ENCODE measurements around the gene NENF. TPM values are rescaled to one million over a fixed set of nuclear protein-coding genes. Genes with fewer than 3 reads are reported as not detected.

NENF gene
- total RNA-seq, 1 experiment from 2014 or later: 51.0 TPM

- ChIA-PET CTCF (no interaction called here), POLR2A (ENCODE audit: low non-redundant PET) (no interaction called here)
- Histone ChIP-seq H3K36me3 (ENCODE audit: insufficient read depth, low read length, poor library complexity, severe bottlenecking) (no peaks in the 10 kb centered on the region), H3K4me3 (ENCODE audit: low read depth, low read length, poor library complexity, severe bottlenecking) (no peak overlapping the region), H3K27me3 (replicated peaks; ENCODE audit: insufficient read depth, low read depth, low read length, poor library complexity) (no peaks in the 10 kb centered on the region), H3K27ac (ENCODE audit: low read depth, low read length, poor library complexity, severe bottlenecking) (no peak overlapping the region), H3K9me3 (ENCODE audit: low read depth, low read length, poor library complexity, severe bottlenecking) (no peaks in the 10 kb centered on the region), H3K4me1 (ENCODE audit: insufficient read depth, low read length, poor library complexity, severe bottlenecking) (no peaks in the 10 kb centered on the region)
- intact Hi-C loops (cut with micrococcal nuclease; ENCODE audit: unreplicated experiment): no loop called here
- TF ChIP-seq EZH2 (IDR thresholded peaks at IDR 0.05; ENCODE audit: borderline replicate concordance, low read depth, low read length, poor library complexity, severe bottlenecking): no peak
- TF ChIP-seq, protein P1, sequence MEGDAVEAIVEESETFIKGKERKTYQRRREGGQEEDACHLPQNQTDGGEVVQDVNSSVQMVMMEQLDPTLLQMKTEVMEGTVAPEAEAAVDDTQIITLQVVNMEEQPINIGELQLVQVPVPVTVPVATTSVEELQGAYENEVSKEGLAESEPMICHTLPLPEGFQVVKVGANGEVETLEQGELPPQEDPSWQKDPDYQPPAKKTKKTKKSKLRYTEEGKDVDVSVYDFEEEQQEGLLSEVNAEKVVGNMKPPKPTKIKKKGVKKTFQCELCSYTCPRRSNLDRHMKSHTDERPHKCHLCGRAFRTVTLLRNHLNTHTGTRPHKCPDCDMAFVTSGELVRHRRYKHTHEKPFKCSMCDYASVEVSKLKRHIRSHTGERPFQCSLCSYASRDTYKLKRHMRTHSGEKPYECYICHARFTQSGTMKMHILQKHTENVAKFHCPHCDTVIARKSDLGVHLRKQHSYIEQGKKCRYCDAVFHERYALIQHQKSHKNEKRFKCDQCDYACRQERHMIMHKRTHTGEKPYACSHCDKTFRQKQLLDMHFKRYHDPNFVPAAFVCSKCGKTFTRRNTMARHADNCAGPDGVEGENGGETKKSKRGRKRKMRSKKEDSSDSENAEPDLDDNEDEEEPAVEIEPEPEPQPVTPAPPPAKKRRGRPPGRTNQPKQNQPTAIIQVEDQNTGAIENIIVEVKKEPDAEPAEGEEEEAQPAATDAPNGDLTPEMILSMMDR (conservative IDR thresholded peaks at IDR 0.05; ENCODE audit: low read depth, low read length): no peak
- BruUV-seq (replicated peaks): no TSS peak
- no peak for DNase-seq (ENCODE audit: low spot score)
Observed at GRCh38 chr1:212484701-212485570, 52.2 kb downstream of the NENF start.

DNA sequence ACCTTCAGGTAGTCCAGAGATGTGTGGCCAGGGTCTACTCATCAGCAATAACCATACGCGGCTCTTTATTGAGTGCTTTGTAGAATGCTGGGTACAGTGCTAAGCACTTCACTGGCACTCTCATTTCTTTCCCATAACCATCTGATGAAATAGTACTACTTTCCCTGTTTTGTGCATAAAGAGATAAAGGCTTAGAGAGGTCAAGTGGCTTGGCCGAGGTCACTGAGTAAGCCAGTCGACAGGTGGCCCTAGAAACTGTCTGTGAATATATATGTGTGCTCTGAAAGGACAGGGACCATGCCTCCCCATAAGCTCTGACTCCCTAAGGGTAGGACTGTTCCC is 52.8 kb downstream of the NENF start:
- intact Hi-C loops (cut with micrococcal nuclease; ENCODE audit: unreplicated experiment): no loop called here
- H3K4me1 ChIP-seq (ENCODE audit: insufficient read depth, low read length, poor library complexity, severe bottlenecking): no peaks in the 10 kb centered on the region
- POLR2A ChIA-PET (ENCODE audit: low non-redundant PET): no interaction called here
- CTCF ChIA-PET: no interaction called here
- H3K9me3 ChIP-seq (ENCODE audit: low read depth, low read length, poor library complexity, severe bottlenecking): no peaks in the 10 kb centered on the region
- no TSS peak for BruUV-seq (replicated peaks)
- no peaks in the 10 kb centered on the region for H3K36me3 ChIP-seq (ENCODE audit: insufficient read depth, low read length, poor library complexity, severe bottlenecking)
- no peak for TF ChIP-seq EZH2 (IDR thresholded peaks at IDR 0.05; ENCODE audit: borderline replicate concordance, low read depth, low read length, poor library complexity, severe bottlenecking)
- H3K27me3 ChIP-seq (replicated peaks; ENCODE audit: insufficient read depth, low read depth, low read length, poor library complexity): no peaks in the 10 kb centered on the region
- DNase-seq (ENCODE audit: low spot score): no peak
- no peak overlapping the region for H3K4me3 ChIP-seq (ENCODE audit: low read depth, low read length, poor library complexity, severe bottlenecking)
- no peak overlapping the region for H3K27ac ChIP-seq (ENCODE audit: low read depth, low read length, poor library complexity, severe bottlenecking)

DNA sequence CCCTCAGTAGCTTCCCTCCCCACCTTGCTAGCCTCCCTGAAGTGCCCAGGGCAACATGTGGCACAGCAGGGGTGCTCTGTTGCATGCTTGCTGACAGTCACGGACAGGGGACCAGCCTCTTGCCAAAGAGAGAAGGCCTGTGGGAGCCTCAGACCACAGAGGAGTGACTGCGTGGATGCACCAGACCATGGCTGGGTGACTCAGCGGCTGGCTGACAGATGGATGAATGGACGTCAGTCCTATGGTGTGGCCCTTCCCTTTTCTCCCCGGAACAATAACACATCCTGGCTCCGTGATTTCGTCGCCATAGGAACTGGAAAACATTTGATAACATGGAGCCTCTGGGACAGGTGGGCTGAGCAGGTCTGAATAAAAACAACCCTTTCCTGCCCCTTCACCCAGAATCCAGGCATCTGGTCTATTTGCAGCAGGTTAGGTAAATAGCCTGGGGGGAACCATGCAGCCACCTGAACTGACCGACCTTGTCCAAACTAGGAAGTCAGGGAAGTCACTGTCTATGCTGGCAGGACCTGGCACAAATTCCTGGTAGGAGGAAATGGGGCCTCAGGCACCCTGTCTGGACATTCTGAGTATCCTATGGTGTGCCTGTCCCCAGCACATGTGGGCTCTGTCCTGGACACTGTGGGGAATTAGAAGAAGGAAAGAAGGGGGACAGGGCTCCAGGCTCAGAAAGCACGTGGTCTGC is 53.3 kb downstream of the NENF start:
- no peaks in the 10 kb centered on the region for H3K27me3 ChIP-seq (replicated peaks; ENCODE audit: insufficient read depth, low read depth, low read length, poor library complexity)
- H3K4me3 ChIP-seq (ENCODE audit: low read depth, low read length, poor library complexity, severe bottlenecking): no peak overlapping the region
- intact Hi-C loops (cut with micrococcal nuclease; ENCODE audit: unreplicated experiment): no loop called here
- H3K36me3 ChIP-seq (ENCODE audit: insufficient read depth, low read length, poor library complexity, severe bottlenecking): no peaks in the 10 kb centered on the region
- CTCF ChIA-PET: no interaction called here
- H3K4me1 ChIP-seq (ENCODE audit: insufficient read depth, low read length, poor library complexity, severe bottlenecking): no peaks in the 10 kb centered on the region
- POLR2A ChIA-PET (ENCODE audit: low non-redundant PET): no interaction called here
- TF ChIP-seq, protein P1 (conservative IDR thresholded peaks at IDR 0.05; ENCODE audit: low read depth, low read length): no peak
- TF ChIP-seq EZH2 (IDR thresholded peaks at IDR 0.05; ENCODE audit: borderline replicate concordance, low read depth, low read length, poor library complexity, severe bottlenecking): no peak
- no TSS peak for BruUV-seq (replicated peaks)
- no peak overlapping the region for H3K27ac ChIP-seq (ENCODE audit: low read depth, low read length, poor library complexity, severe bottlenecking)
- H3K9me3 ChIP-seq (ENCODE audit: low read depth, low read length, poor library complexity, severe bottlenecking): no peaks in the 10 kb centered on the region
- DNase-seq (ENCODE audit: low spot score): no peak
